ENCODE measurements around the gene HTRA1.

- TF ChIP-seq POLR2AphosphoS5 (IDR thresholded peaks at IDR 0.05; ENCODE audit: low read depth, low read length) (no peak), REST (IDR thresholded peaks at IDR 0.05; ENCODE audit: insufficient read depth in 1 of 2, low read depth in 2 of 2, low read length in 2 of 2) (no peak), SIN3A (IDR thresholded peaks at IDR 0.05; ENCODE audit: borderline replicate concordance, insufficient read depth, low read length) (no peak)
Observed at GRCh38 chr10:122468307-122468925, 7.1 kb downstream of the HTRA1 start.

Data from PFSK-1 (cell line).